ENCODE data around the gene GRHL1. TPM values are rescaled to one million over a fixed set of nuclear protein-coding genes. Genes with fewer than 3 reads are reported as not detected.

GRHL1 gene
- total and polyA plus RNA-seq, 4 donors = 3.6 to 13.7 (median 6.1) TPM

GRCh38 chr2:10042301-10043161 is 91.0 kb downstream of the GRHL1 start:
- DNase-seq (ENCODE audit: low spot score) = peak; percentile 74
- Histone ChIP-seq H3K27ac (ENCODE audit: low read depth in 1 of 2, low read length in 2 of 2) (peak overlapping the region; percentile 81 to 96), H3K9ac (ENCODE audit: low read depth in 1 of 2, low read length in 2 of 2) (peak overlapping the region in 1 of 2 donors; percentile 51), H3K4me1 (ENCODE audit: control insufficient read depth in 4 of 4, insufficient read depth in 4 of 4, low read length in 3 of 4) (peaks cover 14 to 53% (median 32%) of the 10 kb centered on the region in 4 donors), H3K27me3 (ENCODE audit: control insufficient read depth in 4 of 4, insufficient read depth in 4 of 4, low read length in 3 of 4) (no peaks in the 10 kb centered on the region), H3K36me3 (ENCODE audit: control insufficient read depth in 4 of 4, insufficient read depth in 3 of 4, low read depth in 1 of 4, low read length in 3 of 4) (peaks cover 0 to 11% (median 6%) of the 10 kb centered on the region in 4 donors), H3K9me3 (ENCODE audit: control insufficient read depth in 4 of 4, low read length in 3 of 4) (no peaks in the 10 kb centered on the region), H3K4me3 (ENCODE audit: low read depth in 1 of 3, low read length in 3 of 3) (peak overlapping the region; percentile 11 to 73 (median 30))
- TF ChIP-seq NR2F2 (IDR thresholded peaks at IDR 0.05) (peak; percentile 81), FOXA1 (IDR thresholded peaks at IDR 0.05) (no peak), YY1 (IDR thresholded peaks at IDR 0.05) (peak; percentile 63), CTCF (IDR thresholded peaks at IDR 0.05; ENCODE audit: low read depth, low read length, missing input control) (no peak), HNF4A (conservative IDR thresholded peaks at IDR 0.05) (peak; percentile 36 to 38), FOXA2 (IDR thresholded peaks at IDR 0.05) (no peak), JUND (IDR thresholded peaks at IDR 0.05) (no peak), TAF1 (conservative IDR thresholded peaks at IDR 0.05) (peak; percentile 77), RXRA (IDR thresholded peaks at IDR 0.05) (peak; percentile 70 to 77), EGR1 (IDR thresholded peaks at IDR 0.05; ENCODE audit: low read depth in 2 of 2) (peak in 1 of 2 donors; percentile 25), HNF4G (IDR thresholded peaks at IDR 0.05) (no peak), RAD21 (IDR thresholded peaks at IDR 0.05) (peak in 1 of 2 donors; percentile 50), GABPA (IDR thresholded peaks at IDR 0.05 in 1 of 2, conservative IDR thresholded peaks at IDR 0.05 in 1 of 2) (peak in 1 of 2 donors; percentile 44), SP1 (IDR thresholded peaks at IDR 0.05) (peak; percentile 87)
- TF ChIP-seq, protein P1, sequence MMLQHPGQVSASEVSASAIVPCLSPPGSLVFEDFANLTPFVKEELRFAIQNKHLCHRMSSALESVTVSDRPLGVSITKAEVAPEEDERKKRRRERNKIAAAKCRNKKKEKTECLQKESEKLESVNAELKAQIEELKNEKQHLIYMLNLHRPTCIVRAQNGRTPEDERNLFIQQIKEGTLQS (IDR thresholded peaks at IDR 0.05) = no peak
- TF ChIP-seq, protein P2, sequence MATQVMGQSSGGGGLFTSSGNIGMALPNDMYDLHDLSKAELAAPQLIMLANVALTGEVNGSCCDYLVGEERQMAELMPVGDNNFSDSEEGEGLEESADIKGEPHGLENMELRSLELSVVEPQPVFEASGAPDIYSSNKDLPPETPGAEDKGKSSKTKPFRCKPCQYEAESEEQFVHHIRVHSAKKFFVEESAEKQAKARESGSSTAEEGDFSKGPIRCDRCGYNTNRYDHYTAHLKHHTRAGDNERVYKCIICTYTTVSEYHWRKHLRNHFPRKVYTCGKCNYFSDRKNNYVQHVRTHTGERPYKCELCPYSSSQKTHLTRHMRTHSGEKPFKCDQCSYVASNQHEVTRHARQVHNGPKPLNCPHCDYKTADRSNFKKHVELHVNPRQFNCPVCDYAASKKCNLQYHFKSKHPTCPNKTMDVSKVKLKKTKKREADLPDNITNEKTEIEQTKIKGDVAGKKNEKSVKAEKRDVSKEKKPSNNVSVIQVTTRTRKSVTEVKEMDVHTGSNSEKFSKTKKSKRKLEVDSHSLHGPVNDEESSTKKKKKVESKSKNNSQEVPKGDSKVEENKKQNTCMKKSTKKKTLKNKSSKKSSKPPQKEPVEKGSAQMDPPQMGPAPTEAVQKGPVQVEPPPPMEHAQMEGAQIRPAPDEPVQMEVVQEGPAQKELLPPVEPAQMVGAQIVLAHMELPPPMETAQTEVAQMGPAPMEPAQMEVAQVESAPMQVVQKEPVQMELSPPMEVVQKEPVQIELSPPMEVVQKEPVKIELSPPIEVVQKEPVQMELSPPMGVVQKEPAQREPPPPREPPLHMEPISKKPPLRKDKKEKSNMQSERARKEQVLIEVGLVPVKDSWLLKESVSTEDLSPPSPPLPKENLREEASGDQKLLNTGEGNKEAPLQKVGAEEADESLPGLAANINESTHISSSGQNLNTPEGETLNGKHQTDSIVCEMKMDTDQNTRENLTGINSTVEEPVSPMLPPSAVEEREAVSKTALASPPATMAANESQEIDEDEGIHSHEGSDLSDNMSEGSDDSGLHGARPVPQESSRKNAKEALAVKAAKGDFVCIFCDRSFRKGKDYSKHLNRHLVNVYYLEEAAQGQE (IDR thresholded peaks at IDR 0.05) = peak; percentile 57
- TF ChIP-seq, protein P3, sequence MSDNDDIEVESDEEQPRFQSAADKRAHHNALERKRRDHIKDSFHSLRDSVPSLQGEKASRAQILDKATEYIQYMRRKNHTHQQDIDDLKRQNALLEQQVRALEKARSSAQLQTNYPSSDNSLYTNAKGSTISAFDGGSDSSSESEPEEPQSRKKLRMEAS (IDR thresholded peaks at IDR 0.05) = no peak
- TF ChIP-seq, protein P4, sequence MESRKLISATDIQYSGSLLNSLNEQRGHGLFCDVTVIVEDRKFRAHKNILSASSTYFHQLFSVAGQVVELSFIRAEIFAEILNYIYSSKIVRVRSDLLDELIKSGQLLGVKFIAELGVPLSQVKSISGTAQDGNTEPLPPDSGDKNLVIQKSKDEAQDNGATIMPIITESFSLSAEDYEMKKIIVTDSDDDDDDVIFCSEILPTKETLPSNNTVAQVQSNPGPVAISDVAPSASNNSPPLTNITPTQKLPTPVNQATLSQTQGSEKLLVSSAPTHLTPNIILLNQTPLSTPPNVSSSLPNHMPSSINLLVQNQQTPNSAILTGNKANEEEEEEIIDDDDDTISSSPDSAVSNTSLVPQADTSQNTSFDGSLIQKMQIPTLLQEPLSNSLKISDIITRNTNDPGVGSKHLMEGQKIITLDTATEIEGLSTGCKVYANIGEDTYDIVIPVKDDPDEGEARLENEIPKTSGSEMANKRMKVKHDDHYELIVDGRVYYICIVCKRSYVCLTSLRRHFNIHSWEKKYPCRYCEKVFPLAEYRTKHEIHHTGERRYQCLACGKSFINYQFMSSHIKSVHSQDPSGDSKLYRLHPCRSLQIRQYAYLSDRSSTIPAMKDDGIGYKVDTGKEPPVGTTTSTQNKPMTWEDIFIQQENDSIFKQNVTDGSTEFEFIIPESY (IDR thresholded peaks at IDR 0.05) = no peak
- 15% methylated on average over 54 of the region's 54 CpGs for WGBS

Measured in liver (tissue), 9 donors.